Kidney epithelial cell (primary cell): Measurements from ENCODE around the gene SMARCA1. TPM values are rescaled to one million over a fixed set of nuclear protein-coding genes. Genes with fewer than 3 reads are reported as not detected.
"Not testable (repeated sequence)": the region's sequence is repeated elsewhere in the genome, so short reads cannot be mapped to it uniquely, and the experiment has no call there.

ENCODE experiments used
- DNase-seq: peaks from one replicate; pipeline ENCODE4 v3.0.0-alpha.2; 2010; ENCODE audit warnings: low read depth
- H3K27me3 ChIP-seq: 2 replicates; pipeline ENCODE4 v1.6.0; 2011; ENCODE audit warnings: low read length; ENCODE audit not compliant: control insufficient read depth, insufficient read depth
- H3K36me3 ChIP-seq: 2 replicates; pipeline ENCODE4 v1.5.1; 2011; ENCODE audit warnings: low read length; ENCODE audit not compliant: control insufficient read depth, insufficient read depth
- H3K4me3 ChIP-seq: 2 replicates; pipeline ENCODE4 v1.5.1; 2011; ENCODE audit warnings: low read depth, mild to moderate bottlenecking, control low read depth, low read length
- CTCF ChIP-seq: IDR thresholded peaks from 2 replicates; pipeline ENCODE4 v1.5.1; 2011; ENCODE audit warnings: mild to moderate bottlenecking, moderate library complexity, low read length, control low read depth, inconsistent platforms; ENCODE audit not compliant: insufficient read depth, poor library complexity, severe bottlenecking
- total RNA-seq: library from RNA; depleted of rRNA; stranded (reverse); fragments of >200 nt; gene quantifications from 2 replicates; pipeline ENCODE4 v1.2.3, GENCODE V29; 2015

Gene SMARCA1
- 32.7 and 34.0 TPM in 2 replicates for total RNA-seq

GRCh38 chrX:129523079-129523911 is at the start of gene SMARCA1:
SMARCA1 (minus strand) TSS chrX:129523490; CDS start chrX:129523370, 120 bp downstream.
- Histone ChIP-seq H3K4me3 (peak within 1 kb of the TSS; percentile 78), H3K36me3 (no peaks in the 10 kb centered on the region), H3K27me3 (no peaks in the 10 kb centered on the region)
- DNase-seq: no peak
- TF ChIP-seq CTCF: no peak

GRCh38 chrX:129572422-129572821 is 49.1 kb upstream of the SMARCA1 start:
- no peak for TF ChIP-seq CTCF
- no peaks in the 10 kb centered on the region for H3K27me3 ChIP-seq
- no peaks in the 10 kb centered on the region for H3K36me3 ChIP-seq
- no peak for DNase-seq
- no peak overlapping the region for H3K4me3 ChIP-seq

- TF ChIP-seq CTCF: no peak
Measured at GRCh38 chrX:129568349-129568748, 45.1 kb upstream of the SMARCA1 start.

GRCh38 chrX:129566073-129566472 is 42.8 kb upstream of the SMARCA1 start:
- no peaks in the 10 kb centered on the region for H3K27me3 ChIP-seq
- no peaks in the 10 kb centered on the region for H3K36me3 ChIP-seq
- H3K4me3 ChIP-seq: no peak overlapping the region
- TF ChIP-seq CTCF: no peak
- DNase-seq: no peak

More at GRCh38 chrX:129568349-129568748, 45.1 kb upstream of the SMARCA1 start:
- Histone ChIP-seq H3K4me3 (no peak overlapping the region), H3K27me3 (no peaks in the 10 kb centered on the region), H3K36me3 (no peaks in the 10 kb centered on the region)
- no peak for DNase-seq

GRCh38 chrX:129565046-129565650 is 41.9 kb upstream of the SMARCA1 start:
- Histone ChIP-seq H3K4me3 (no peak overlapping the region), H3K27me3 (no peaks in the 10 kb centered on the region), H3K36me3 (no peaks in the 10 kb centered on the region)
- no peak for TF ChIP-seq CTCF
- no peak for DNase-seq

GRCh38 chrX:129564345-129564744 is 41.1 kb upstream of the SMARCA1 start:
- not testable (repeated sequence) for H3K36me3 ChIP-seq, DNase-seq, H3K27me3 ChIP-seq, H3K4me3 ChIP-seq
